Endothelial cell (in vitro differentiated cells): ENCODE measurements around the gene XRCC5. TPM values are rescaled to one million over a fixed set of nuclear protein-coding genes. Genes with fewer than 3 reads are reported as not detected.
"Not testable (repeated sequence)": the region's sequence is repeated elsewhere in the genome, so short reads cannot be mapped to it uniquely, and the experiment has no call there.

Experiments
- DNase-seq: peaks from one replicate; pipeline ENCODE4 v3.0.0; 2021; ENCODE audit warnings: low spot score
- H3K27ac Mint-ChIP-seq: one replicate; pipeline ENCODE4 v1.8.0; 2021; ENCODE audit warnings: mixed read lengths, inconsistent platforms; ENCODE audit not compliant: unreplicated experiment
- H3K27me3 Mint-ChIP-seq: one replicate; pipeline ENCODE4 v1.8.0; 2021; ENCODE audit warnings: mild to moderate bottlenecking, moderate library complexity, mixed read lengths, inconsistent platforms; ENCODE audit not compliant: unreplicated experiment
- H3K36me3 Mint-ChIP-seq: one replicate; pipeline ENCODE4 v1.8.0; 2021; ENCODE audit warnings: mild to moderate bottlenecking, low read depth, mixed read lengths, inconsistent platforms; ENCODE audit not compliant: unreplicated experiment
- H3K4me1 Mint-ChIP-seq: one replicate; pipeline ENCODE4 v1.8.0; 2021; ENCODE audit warnings: mild to moderate bottlenecking, mixed read lengths, inconsistent platforms; ENCODE audit not compliant: unreplicated experiment
- H3K4me3 Mint-ChIP-seq: one replicate; pipeline ENCODE4 v1.8.0; 2021; ENCODE audit warnings: mild to moderate bottlenecking, mixed read lengths, inconsistent platforms; ENCODE audit not compliant: unreplicated experiment
- H3K9me3 Mint-ChIP-seq: one replicate; pipeline ENCODE4 v1.8.0; 2021; ENCODE audit warnings: mixed read lengths, inconsistent platforms; ENCODE audit not compliant: unreplicated experiment
- total RNA-seq: library from RNA; stranded (reverse); fragmentation: NEBNext Ultra II Directional; extraction: Animal tissue kit (Norgen Biotek cat#: 25700); gene quantifications from one replicate; pipeline ENCODE4 v1.2.1, GENCODE V29; 2021; ENCODE audit not compliant: unreplicated experiment
- TF ChIP-seq, protein P1 (sequence below): fragments of 200-600 bp; sonication (generic); IDR thresholded peaks from one replicate; pipeline ENCODE4 v1.5.0; 2021; ENCODE audit warnings: antibody characterized with exemption; ENCODE audit not compliant: unreplicated experiment

The XRCC5 gene
- total RNA-seq, 1 donor from 2014 or later = 365 TPM

DNA sequence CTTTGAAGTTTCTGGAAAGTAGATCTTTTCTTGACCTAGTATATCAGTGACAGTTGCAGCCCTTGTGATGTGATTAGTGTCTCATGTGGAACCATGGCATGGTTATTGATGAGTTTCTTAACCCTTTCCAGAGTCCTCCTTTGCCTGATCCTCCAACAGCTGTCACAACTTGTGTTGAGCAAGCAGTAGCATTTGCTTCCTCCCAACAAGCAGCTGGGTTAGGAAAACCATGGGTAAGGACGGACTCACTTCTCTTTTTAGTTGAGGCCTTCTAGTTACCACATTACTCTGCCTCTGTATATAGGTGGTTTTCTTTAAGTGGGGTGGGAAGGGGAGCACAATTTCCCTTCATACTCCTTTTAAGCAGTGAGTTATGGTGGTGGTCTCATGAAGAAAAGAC is 96.3 kb downstream of the XRCC5 start:
- Mint-ChIP-seq H3K27me3 (peaks cover 7% of the 10 kb centered on the region), H3K9me3 (no peaks in the 10 kb centered on the region), H3K4me1 (peaks cover 22% of the 10 kb centered on the region), H3K4me3 (no peak overlapping the region), H3K36me3 (peaks cover 48% of the 10 kb centered on the region), H3K27ac (no peak overlapping the region)
- no peak for DNase-seq
- TF ChIP-seq, protein P1, sequence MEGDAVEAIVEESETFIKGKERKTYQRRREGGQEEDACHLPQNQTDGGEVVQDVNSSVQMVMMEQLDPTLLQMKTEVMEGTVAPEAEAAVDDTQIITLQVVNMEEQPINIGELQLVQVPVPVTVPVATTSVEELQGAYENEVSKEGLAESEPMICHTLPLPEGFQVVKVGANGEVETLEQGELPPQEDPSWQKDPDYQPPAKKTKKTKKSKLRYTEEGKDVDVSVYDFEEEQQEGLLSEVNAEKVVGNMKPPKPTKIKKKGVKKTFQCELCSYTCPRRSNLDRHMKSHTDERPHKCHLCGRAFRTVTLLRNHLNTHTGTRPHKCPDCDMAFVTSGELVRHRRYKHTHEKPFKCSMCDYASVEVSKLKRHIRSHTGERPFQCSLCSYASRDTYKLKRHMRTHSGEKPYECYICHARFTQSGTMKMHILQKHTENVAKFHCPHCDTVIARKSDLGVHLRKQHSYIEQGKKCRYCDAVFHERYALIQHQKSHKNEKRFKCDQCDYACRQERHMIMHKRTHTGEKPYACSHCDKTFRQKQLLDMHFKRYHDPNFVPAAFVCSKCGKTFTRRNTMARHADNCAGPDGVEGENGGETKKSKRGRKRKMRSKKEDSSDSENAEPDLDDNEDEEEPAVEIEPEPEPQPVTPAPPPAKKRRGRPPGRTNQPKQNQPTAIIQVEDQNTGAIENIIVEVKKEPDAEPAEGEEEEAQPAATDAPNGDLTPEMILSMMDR = no peak

DNA sequence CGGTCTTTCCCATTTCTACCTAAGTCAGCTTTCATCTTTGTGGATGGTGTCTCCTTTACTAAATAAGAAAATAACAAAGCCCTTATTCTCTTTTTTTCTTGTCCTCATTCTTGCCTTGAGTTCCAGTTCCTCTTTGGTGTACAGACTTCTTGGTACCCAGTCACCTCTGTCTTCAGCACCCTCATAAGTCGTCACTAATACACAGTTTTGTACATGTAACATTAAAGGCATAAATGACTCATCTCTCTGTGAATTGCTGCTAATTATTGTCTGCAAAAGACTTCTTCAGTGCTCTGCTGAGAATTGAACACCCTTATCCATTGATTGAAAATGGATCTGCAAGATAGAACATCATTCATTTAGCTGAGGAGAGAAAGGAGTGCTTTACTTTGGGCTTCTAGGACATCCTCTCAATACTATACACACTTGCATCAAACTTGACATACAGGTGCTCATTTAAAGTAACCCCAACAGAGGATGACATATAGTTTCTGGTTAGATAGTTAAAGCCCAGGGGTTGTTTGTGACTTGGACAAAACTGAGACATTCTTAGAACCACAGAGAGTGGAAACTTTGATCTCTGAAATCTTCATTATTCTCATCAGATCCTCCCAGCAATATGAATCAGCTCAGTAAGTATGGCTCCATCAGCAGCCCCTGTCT is 97.0 kb downstream of the XRCC5 start:
- Mint-ChIP-seq H3K9me3 (no peaks in the 10 kb centered on the region), H3K36me3 (peaks cover 49% of the 10 kb centered on the region), H3K27ac (peak overlapping the region; percentile 9), H3K4me3 (peak overlapping the region; percentile 15), H3K27me3 (peaks cover 7% of the 10 kb centered on the region), H3K4me1 (peaks cover 29% of the 10 kb centered on the region)
- TF ChIP-seq, protein P1 = no peak
- DNase-seq = no peak

DNA sequence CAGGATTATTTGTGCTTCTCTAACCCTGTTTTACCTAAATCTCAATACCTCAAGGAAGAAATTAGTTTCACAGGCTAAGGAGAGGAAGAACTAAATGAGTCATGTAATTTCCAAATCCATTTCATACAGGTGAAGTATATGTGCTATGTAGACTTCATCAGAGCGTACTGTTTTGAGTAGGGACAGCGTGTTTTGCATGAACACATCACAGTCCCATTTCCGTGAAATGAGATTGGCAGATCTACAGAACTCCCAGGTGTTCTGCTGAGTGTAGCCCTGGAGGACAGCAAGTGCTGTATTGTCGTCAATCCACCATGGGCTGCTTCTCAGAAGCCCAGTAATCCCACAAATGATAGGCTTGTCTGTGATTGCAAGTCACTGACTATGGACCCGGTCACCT is 97.7 kb downstream of the XRCC5 start:
- TF ChIP-seq, protein P1 = no peak
- Mint-ChIP-seq H3K27ac (peak overlapping the region; percentile 9), H3K27me3 (peaks cover 7% of the 10 kb centered on the region), H3K36me3 (peaks cover 49% of the 10 kb centered on the region), H3K4me3 (peak overlapping the region; percentile 15), H3K4me1 (peaks cover 35% of the 10 kb centered on the region), H3K9me3 (no peaks in the 10 kb centered on the region)
- DNase-seq = no peak

- H3K27me3 Mint-ChIP-seq, DNase-seq, H3K4me3 Mint-ChIP-seq, H3K9me3 Mint-ChIP-seq: not testable (repeated sequence)
- Mint-ChIP-seq H3K36me3 (peaks cover 46% of the 10 kb centered on the region), H3K4me1 (peaks cover 49% of the 10 kb centered on the region), H3K27ac (peak overlapping the region; percentile 72)
Measured at GRCh38 chr2:216208661-216209060, 99.5 kb downstream of the XRCC5 start.

- no peak overlapping the region for H3K4me3 Mint-ChIP-seq
- peak; percentile 9 for DNase-seq
- peaks cover 5% of the 10 kb centered on the region for H3K27me3 Mint-ChIP-seq
- no peaks in the 10 kb centered on the region for H3K9me3 Mint-ChIP-seq
- H3K36me3 Mint-ChIP-seq = peaks cover 30% of the 10 kb centered on the region
- H3K4me1 Mint-ChIP-seq = peaks cover 51% of the 10 kb centered on the region
- TF ChIP-seq, protein P1 = no peak
- peak overlapping the region; percentile 95 for H3K27ac Mint-ChIP-seq
Measured at GRCh38 chr2:216210701-216211540, 101.8 kb downstream of the XRCC5 start.
